ENCODE measurements around the gene SH3GL2.
A peak's percentile ranks its signal among the peaks of the same experiment; 100 is the strongest.

The SH3GL2 gene

GRCh38 chr9:17555362-17556054, 23.4 kb upstream of the SH3GL2 start:
- in situ Hi-C loops (cut with HindIII; ENCODE audit: low sequenced_read_pairs) = loop anchor here (25.0 kb wide), 1 partner anchor 232 kb away; no protein-coding TSS in a partner anchor
- no peak overlapping the region for H3K4me3 ChIP-seq (ENCODE audit: low read depth, low read length)
- TF ChIP-seq CTCF (IDR thresholded peaks at IDR 0.05; ENCODE audit: low read depth, low read length, missing control alignments) = no peak
- DNase-seq (ENCODE audit: low read depth) = no peak

- in situ Hi-C loops (cut with HindIII; ENCODE audit: low sequenced_read_pairs) = loop anchor here (25.0 kb wide), 1 partner anchor 231 kb away; no protein-coding TSS in a partner anchor
- no peak for DNase-seq (ENCODE audit: low read depth)
- no peak for TF ChIP-seq CTCF (IDR thresholded peaks at IDR 0.05; ENCODE audit: low read depth, low read length, missing control alignments)
- H3K4me3 ChIP-seq (ENCODE audit: low read depth, low read length) = no peak overlapping the region
These were observed 22.6 kb upstream of the SH3GL2 start for GRCh38 chr9:17556255-17556654.

GRCh38 chr9:17556935-17557334, 21.9 kb upstream of the SH3GL2 start:
- H3K4me3 ChIP-seq (ENCODE audit: low read depth, low read length) = no peak overlapping the region
- no peak for DNase-seq (ENCODE audit: low read depth)
- in situ Hi-C loops (cut with HindIII; ENCODE audit: low sequenced_read_pairs) = loop anchor here (25.0 kb wide), 1 partner anchor 230 kb away; no protein-coding TSS in a partner anchor
- no peak for TF ChIP-seq CTCF (IDR thresholded peaks at IDR 0.05; ENCODE audit: low read depth, low read length, missing control alignments)

GRCh38 chr9:17571825-17572224, 7.0 kb upstream of the SH3GL2 start:
- no peak overlapping the region for H3K4me3 ChIP-seq (ENCODE audit: low read depth, low read length)
- in situ Hi-C loops (cut with HindIII; ENCODE audit: low sequenced_read_pairs) = loop anchor here (25.0 kb wide), 1 partner anchor 215 kb away; no protein-coding TSS in a partner anchor
- DNase-seq (ENCODE audit: low read depth) = no peak
- no peak for TF ChIP-seq CTCF (IDR thresholded peaks at IDR 0.05; ENCODE audit: low read depth, low read length, missing control alignments)

DNA sequence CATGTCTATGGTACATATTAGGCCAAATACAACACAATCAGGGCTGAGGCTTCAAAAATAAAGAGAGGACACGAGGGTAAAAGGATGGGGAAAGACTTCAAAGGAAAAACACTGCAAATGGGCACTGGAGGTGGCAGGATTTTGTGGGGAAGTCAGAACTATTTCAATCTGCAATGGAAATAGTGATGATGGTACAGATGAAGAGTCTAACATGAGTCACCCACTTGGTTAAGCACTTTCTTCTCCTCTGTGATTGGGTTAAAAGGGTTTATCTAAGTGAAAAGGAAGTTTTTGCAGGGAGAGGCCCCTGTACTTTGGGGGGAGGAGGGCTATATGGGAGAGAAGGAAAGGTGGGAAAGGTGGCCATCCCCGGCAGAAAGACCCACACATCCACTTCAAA, 4.5 kb upstream of the SH3GL2 start:
- in situ Hi-C loops (cut with HindIII; ENCODE audit: low sequenced_read_pairs) = loop anchor here (25.0 kb wide), 1 partner anchor 213 kb away; no protein-coding TSS in a partner anchor

DNA sequence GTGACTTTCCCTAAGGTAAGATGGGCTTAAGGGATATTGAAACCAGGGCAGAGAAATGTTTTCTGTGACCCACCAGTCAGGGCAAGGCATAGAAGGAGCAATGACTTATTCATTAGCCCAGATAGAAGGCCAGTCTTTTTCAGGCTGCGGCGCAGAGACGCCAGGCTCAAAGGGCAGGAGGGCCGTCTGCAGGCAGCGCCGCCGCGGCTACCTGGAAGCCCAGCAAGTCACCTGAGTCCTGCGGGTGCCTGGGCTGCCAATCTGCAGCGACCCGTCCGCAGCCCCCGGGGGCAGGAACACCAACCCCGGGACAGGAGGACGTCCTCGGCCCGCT, 322 bp upstream of the SH3GL2 start:
- H3K4me3 ChIP-seq (ENCODE audit: low read depth, low read length) = peak overlapping the region; percentile 39
- in situ Hi-C loops (cut with HindIII; ENCODE audit: low sequenced_read_pairs) = no loop called here
- DNase-seq (ENCODE audit: low read depth) = no peak
- TF ChIP-seq CTCF (IDR thresholded peaks at IDR 0.05; ENCODE audit: low read depth, low read length, missing control alignments) = no peak

More for the DNA sequence above, 4.5 kb upstream of the SH3GL2 start:
- H3K4me3 ChIP-seq (ENCODE audit: low read depth, low read length) = no peak overlapping the region
- DNase-seq (ENCODE audit: low read depth) = no peak
- TF ChIP-seq CTCF (IDR thresholded peaks at IDR 0.05; ENCODE audit: low read depth, low read length, missing control alignments) = no peak
